Liver (tissue), 9 donors: ENCODE results near the gene SLMAP. TPM values are rescaled to one million over a fixed set of nuclear protein-coding genes. Genes with fewer than 3 reads are reported as not detected.

Experiments
- DNase-seq: peaks from one replicate; pipeline ENCODE4 v3.0.0-alpha.2; 2017; ENCODE audit warnings: low spot score
- H3K27ac ChIP-seq, 2 donors: one replicate each; pipeline ENCODE4 v1.7.0; 2013; ENCODE audit warnings: inconsistent platforms in 2 of 2, low read length in 2 of 2, control low read depth in 1 of 2, low read depth in 1 of 2, mild to moderate bottlenecking in 1 of 2
- H3K27me3 ChIP-seq, 4 donors: one replicate each; pipeline versions ENCODE4 v1.6.1 to v1.7.0; 2013; ENCODE audit warnings: low read length in 3 of 4, inconsistent platforms in 1 of 4, mild to moderate bottlenecking in 1 of 4, moderate library complexity in 1 of 4; ENCODE audit not compliant: control insufficient read depth in 4 of 4, insufficient read depth in 4 of 4
- H3K36me3 ChIP-seq, 4 donors: one replicate each; pipeline versions ENCODE4 v1.6.1 to v1.7.0; 2013; ENCODE audit warnings: low read length in 3 of 4, mild to moderate bottlenecking in 3 of 4, low read depth in 1 of 4, moderate library complexity in 1 of 4; ENCODE audit not compliant: control insufficient read depth in 4 of 4, insufficient read depth in 3 of 4
- H3K4me1 ChIP-seq, 4 donors: one replicate each; pipeline versions ENCODE4 v1.6.1 to v1.7.0; 2013; ENCODE audit warnings: low read length in 3 of 4, mild to moderate bottlenecking in 3 of 4, moderate library complexity in 1 of 4; ENCODE audit not compliant: control insufficient read depth in 4 of 4, insufficient read depth in 4 of 4
- H3K4me3 ChIP-seq, 3 donors: one replicate each; pipeline versions ENCODE4 v1.6.1 to v1.7.0; 2013; ENCODE audit warnings: low read length in 3 of 3, control low read depth in 1 of 3, low read depth in 1 of 3, mild to moderate bottlenecking in 1 of 3
- H3K9ac ChIP-seq, 2 donors: one replicate each; pipeline ENCODE4 v1.7.0; 2013; ENCODE audit warnings: low read length in 2 of 2, mild to moderate bottlenecking in 2 of 2, moderate library complexity in 2 of 2, control low read depth in 1 of 2, low read depth in 1 of 2
- H3K9me3 ChIP-seq, 4 donors: one replicate each; pipeline versions ENCODE4 v1.6.1 to v1.7.0; 2013; ENCODE audit warnings: low read length in 3 of 4; ENCODE audit not compliant: control insufficient read depth in 4 of 4
- ATF3 ChIP-seq: IDR thresholded peaks from 2 replicates; pipeline ENCODE4 v1.6.1; 2016; ENCODE audit warnings: antibody characterized with exemption
- CTCF ChIP-seq: fragments of 150-350 bp; IDR thresholded peaks from 2 replicates; pipeline ENCODE4 v1.5.1; 2017; ENCODE audit warnings: improper control_type of control experiment, low read depth, low read length; ENCODE audit not compliant: missing input control
- EGR1 ChIP-seq, 2 donors: IDR thresholded peaks; 2 replicates each; pipeline ENCODE4 v1.6.1; 2016 to 2018; ENCODE audit warnings: antibody characterized with exemption in 2 of 2, low read depth in 2 of 2
- FOXA1 ChIP-seq: IDR thresholded peaks from 2 replicates; pipeline ENCODE4 v1.6.1; 2016; ENCODE audit warnings: antibody characterized with exemption
- FOXA2 ChIP-seq: IDR thresholded peaks from 2 replicates; pipeline ENCODE4 v1.6.1; 2016; ENCODE audit warnings: antibody characterized with exemption
- GABPA ChIP-seq, 2 donors: IDR thresholded peaks in 1 of 2; conservative IDR thresholded peaks in 1 of 2; 2 replicates each; pipeline ENCODE4 v1.6.1; 2016; ENCODE audit warnings: antibody characterized with exemption in 2 of 2, mild to moderate bottlenecking in 1 of 2, moderate library complexity in 1 of 2
- HNF4A ChIP-seq, 2 donors: conservative IDR thresholded peaks; 2 replicates each; pipeline ENCODE4 v1.6.1; 2016; ENCODE audit warnings: antibody characterized with exemption in 2 of 2, mild to moderate bottlenecking in 2 of 2
- HNF4G ChIP-seq: IDR thresholded peaks from 2 replicates; pipeline ENCODE4 v1.6.1; 2016; ENCODE audit warnings: antibody characterized with exemption
- JUND ChIP-seq, 2 donors: IDR thresholded peaks; 2 replicates each; pipeline ENCODE4 v1.6.1; 2016; ENCODE audit warnings: antibody characterized with exemption in 2 of 2
- MAX ChIP-seq: IDR thresholded peaks from 2 replicates; pipeline ENCODE4 v1.6.1; 2016; ENCODE audit warnings: antibody characterized with exemption
- NR2F2 ChIP-seq: IDR thresholded peaks from 2 replicates; pipeline ENCODE4 v1.6.1; 2016; ENCODE audit warnings: antibody characterized with exemption
- RAD21 ChIP-seq, 2 donors: IDR thresholded peaks; 2 replicates each; pipeline ENCODE4 v1.6.1; 2016; ENCODE audit warnings: antibody characterized with exemption in 2 of 2, mild to moderate bottlenecking in 2 of 2
- REST ChIP-seq: IDR thresholded peaks from 2 replicates; pipeline ENCODE4 v1.6.1; 2016; ENCODE audit warnings: antibody characterized with exemption, mild to moderate bottlenecking
- RXRA ChIP-seq, 2 donors: IDR thresholded peaks; 2 replicates each; pipeline ENCODE4 v1.6.1; 2017 to 2018; ENCODE audit warnings: antibody characterized with exemption in 2 of 2, mild to moderate bottlenecking in 1 of 2
- SP1 ChIP-seq: IDR thresholded peaks from 2 replicates; pipeline ENCODE4 v1.6.1; 2018; ENCODE audit warnings: antibody characterized with exemption, mild to moderate bottlenecking
- TAF1 ChIP-seq: conservative IDR thresholded peaks from 2 replicates; pipeline ENCODE4 v1.6.1; 2016; ENCODE audit warnings: antibody characterized with exemption, mild to moderate bottlenecking
- YY1 ChIP-seq: IDR thresholded peaks from 2 replicates; pipeline ENCODE4 v1.6.1; 2016; ENCODE audit warnings: antibody characterized with exemption, mild to moderate bottlenecking
- ZBTB33 ChIP-seq: IDR thresholded peaks from 2 replicates; pipeline ENCODE4 v1.6.1; 2016; ENCODE audit warnings: antibody characterized with exemption
- WGBS: extraction: QIAGEN DNeasy Blood & Tissue Kit; methylation state at CpG from one replicate; pipeline ENCODE4 v1.1.7; 2013; 5-methylcytosine and 5-hydroxymethylcytosine counted together
- polyA plus RNA-seq, 2 donors: library from polyadenylated mRNA; stranded (reverse) in 1 of 2; unstranded in 1 of 2; fragments of 200-250 nt in 1 of 2; fragments of >200 nt in 1 of 2; fragmentation: Nextera tagmentation in 1 of 2; extraction: Ambion mirVana in 1 of 2; gene quantifications; one replicate each; pipeline versions ENCODE4 v1.2.1 to v1.2.3, GENCODE V29; 2013 to 2015
- total RNA-seq, 2 donors: library from RNA; depleted of rRNA; stranded (reverse); fragments of >200 nt; gene quantifications; one replicate each; pipeline ENCODE4 v1.2.3, GENCODE V29; 2014
- donor health status: healthy.
- donor health status: healthy.
- donor health status: healthy.
- donor health status: healthy.
- donor health status: healthy.

Gene SLMAP
- total and polyA plus RNA-seq, 4 donors = 10.2 to 37.8 (median 19.4) TPM

GRCh38 chr3:57948781-57949242 lies 192.7 kb downstream of the SLMAP start:
- TF ChIP-seq FOXA2 (no peak), REST (no peak), TAF1 (no peak), MAX (no peak), JUND (IDR thresholded peaks at IDR 0.05) (no peak), ZBTB33 (no peak), FOXA1 (no peak), HNF4G (no peak), RXRA (IDR thresholded peaks at IDR 0.05) (no peak), NR2F2 (no peak), GABPA (IDR thresholded peaks at IDR 0.05 in 1 of 2, conservative IDR thresholded peaks at IDR 0.05 in 1 of 2) (no peak), HNF4A (conservative IDR thresholded peaks at IDR 0.05) (no peak), CTCF (no peak), SP1 (no peak), EGR1 (IDR thresholded peaks at IDR 0.05; ENCODE audit: low read depth in 2 of 2) (no peak), ATF3 (no peak), RAD21 (IDR thresholded peaks at IDR 0.05) (no peak), YY1 (no peak)
- H3K9me3 ChIP-seq = no peaks in the 10 kb centered on the region
- no peak for DNase-seq
- no peak overlapping the region for H3K4me3 ChIP-seq
- no peaks in the 10 kb centered on the region for H3K4me1 ChIP-seq
- no peak overlapping the region for H3K27ac ChIP-seq
- WGBS = 92% methylated on average over 9 of the region's 9 CpGs
- no peak overlapping the region for H3K9ac ChIP-seq
- no peaks in the 10 kb centered on the region for H3K36me3 ChIP-seq
- no peaks in the 10 kb centered on the region for H3K27me3 ChIP-seq
